NCI-H2196 (cell line): ENCODE measurements around the gene RFTN1.
"Not testable (repeated sequence)": the region's sequence is repeated elsewhere in the genome, so short reads cannot be mapped to it uniquely, and the experiment has no call there.

Experiments used
- DNase-seq: peaks from one replicate; lab custom pipeline; 2025; ENCODE audit not compliant: unreplicated experiment; lab: John Stamatoyannopoulos, UW

The RFTN1 gene

DNA sequence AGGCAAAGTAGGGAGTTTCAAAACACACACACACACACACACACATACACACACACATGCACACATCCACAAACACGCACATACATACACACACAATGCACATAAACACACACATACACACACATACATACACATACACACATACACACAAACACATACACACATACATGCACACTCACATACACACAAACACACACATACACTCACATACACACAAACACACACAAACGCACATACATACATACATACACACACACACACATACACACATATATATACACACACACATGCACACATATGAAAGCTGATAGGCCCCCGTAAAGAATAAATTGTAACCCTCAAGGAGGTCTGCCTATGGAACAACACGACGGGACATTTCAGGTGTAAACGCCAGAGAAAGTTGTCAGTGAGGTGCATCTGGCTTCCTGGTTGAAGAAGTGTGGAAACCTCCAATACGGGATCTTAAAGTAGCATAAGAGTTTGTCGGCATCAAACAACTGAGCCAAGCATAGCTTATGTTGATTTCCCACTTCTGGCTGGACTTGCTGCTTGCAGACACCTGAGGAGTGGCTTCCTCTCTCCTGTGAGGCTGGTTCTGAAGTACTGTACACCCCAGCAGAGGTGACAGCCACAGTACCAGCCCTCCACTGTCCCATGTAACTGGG is 5.8 kb downstream of the RFTN1 start:
- DNase-seq: no peak

DNA sequence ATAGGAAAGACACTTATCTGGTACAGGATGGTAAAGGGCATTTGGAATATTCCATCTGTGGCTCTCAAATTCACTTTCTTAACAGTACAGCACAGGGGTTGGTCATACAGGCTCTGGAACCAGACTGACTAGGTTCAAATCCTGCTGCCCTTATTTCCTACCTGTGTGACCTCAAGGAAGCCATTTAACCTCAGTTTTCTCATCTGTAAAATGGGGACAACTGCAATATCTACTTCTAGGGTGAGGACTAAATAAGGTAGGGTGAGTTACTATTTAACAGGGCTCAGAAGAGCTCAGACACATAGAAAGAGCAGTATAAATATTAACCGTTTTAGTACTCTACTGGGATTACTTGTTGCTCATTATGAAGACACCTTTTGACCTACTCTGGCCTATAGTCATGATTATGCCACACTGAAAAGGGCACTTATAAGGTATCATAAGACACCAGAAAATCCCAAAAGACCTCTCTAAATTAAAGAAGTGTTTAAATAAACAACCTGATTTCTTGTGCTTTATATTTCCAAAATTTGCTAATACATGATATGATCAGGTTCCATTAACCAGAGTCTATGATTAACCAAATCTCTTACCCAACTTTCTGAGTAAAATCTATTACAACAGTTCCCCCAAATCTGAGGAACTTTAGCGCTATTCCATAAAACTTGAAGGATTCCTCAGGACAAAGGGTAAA is 6.5 kb downstream of the RFTN1 start:
- DNase-seq: no peak

GRCh38 chr3:16506451-16506850 is 7.0 kb downstream of the RFTN1 start:
- DNase-seq: no peak

DNA sequence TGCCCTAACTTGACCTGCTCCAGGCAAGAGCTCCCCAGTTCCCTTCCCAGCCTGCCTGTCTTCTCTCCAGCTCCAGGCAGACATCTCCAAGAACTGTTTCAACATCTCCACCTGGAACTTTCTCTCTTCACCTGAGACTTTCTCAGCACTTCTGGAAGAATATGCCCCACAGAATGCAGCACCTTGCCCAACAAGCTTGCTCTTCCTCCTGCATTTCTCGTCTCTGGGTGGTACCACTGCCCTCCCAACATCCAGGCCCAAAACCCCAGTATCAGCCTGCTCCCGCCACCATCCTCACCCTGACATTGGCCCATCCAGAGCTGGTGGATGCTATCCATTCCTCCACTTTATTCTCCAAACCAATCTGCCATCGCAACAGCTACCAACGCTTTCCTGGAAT is 8.8 kb downstream of the RFTN1 start:
- no peak for DNase-seq

- no peak for DNase-seq
These were observed 9.3 kb downstream of the RFTN1 start for GRCh38 chr3:16504242-16504641.

GRCh38 chr3:16503191-16503776 is 10.2 kb downstream of the RFTN1 start:
- no peak for DNase-seq

DNA sequence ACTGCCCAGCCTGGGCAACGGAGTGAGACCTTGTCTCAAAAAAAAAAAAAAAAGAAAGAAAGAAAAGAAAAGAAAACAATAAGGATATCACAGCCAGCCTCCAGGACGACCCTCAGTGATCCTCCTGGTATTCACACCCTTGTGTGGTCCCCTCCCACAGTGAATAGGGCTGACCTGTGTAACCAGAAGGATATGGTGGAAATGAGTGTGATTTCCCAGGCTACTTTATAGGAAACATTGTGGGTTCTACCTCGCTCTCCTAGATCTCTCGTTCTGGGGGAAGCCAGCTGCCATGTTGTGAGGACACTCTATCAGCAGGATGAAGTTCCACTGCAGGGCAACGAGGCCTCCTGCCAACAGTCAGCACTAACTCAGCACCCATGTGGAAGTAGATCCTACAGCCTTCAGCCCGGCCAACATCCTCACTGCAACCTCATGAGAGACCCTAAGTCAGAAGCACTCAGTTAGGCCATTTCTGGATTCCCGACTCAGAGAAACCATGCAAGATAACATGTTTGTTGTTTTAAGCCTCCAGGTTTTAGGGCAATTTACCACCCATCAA is 11.1 kb downstream of the RFTN1 start:
- DNase-seq: no peak

DNA sequence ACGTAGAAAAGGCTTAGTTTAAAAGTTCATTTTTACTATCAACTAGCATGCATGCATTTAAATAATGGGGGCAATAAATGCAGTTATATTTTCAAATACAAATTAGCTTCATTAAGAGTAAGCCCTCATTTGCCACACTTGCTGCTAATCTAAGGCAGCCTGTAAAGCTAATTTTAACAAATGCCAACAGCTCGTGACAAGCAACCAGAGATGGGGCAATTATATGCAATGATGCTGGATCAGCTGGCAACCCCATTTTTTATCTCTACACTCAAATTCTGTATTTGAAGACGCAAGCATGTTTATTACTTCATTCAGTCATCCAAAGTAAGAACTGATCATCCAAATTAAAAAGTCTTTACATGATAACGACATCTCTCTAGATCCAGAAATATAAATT is 12.1 kb downstream of the RFTN1 start:
- DNase-seq: no peak

DNA sequence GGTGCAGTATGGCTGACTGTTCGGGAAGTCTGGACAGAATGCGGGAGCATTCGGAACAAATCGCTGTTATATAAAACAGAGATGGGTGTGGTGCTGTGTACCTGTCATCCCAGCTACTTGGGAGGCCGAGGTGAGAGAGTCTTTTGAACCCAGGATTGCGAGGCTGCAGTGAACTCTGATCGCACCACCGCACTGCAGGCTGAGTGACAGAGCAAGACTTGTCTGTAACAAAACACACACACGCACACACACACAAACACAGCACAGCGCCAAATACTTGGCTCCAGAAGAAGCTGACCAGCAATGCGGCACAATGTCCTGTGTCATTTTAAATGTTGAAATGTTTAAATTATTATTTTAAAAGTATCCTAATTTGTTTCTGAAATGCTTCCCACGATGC is 12.6 kb downstream of the RFTN1 start:
- no peak for DNase-seq

GRCh38 chr3:16500093-16500492 is 13.4 kb downstream of the RFTN1 start:
- no peak for DNase-seq

DNA sequence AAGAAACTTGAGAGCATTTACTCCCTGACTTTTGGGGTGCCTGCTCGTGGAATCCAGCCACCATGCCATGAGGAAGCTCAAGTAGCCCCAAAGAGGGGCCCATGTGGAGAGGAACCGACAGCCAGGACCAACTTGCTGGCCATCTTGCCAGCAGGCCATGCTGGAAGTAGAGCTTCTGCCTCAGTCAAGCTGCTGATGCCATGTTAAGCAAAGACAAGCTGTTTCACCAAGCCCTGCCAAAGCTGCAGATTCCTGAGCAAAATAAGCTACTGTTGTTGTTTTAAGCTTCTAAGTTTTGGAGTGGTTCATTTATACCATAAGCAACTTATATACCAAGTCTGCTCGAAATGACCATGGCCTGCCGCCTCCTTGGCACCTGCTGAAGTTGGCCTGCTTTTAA is 14.1 kb downstream of the RFTN1 start:
- no peak for DNase-seq

DNA sequence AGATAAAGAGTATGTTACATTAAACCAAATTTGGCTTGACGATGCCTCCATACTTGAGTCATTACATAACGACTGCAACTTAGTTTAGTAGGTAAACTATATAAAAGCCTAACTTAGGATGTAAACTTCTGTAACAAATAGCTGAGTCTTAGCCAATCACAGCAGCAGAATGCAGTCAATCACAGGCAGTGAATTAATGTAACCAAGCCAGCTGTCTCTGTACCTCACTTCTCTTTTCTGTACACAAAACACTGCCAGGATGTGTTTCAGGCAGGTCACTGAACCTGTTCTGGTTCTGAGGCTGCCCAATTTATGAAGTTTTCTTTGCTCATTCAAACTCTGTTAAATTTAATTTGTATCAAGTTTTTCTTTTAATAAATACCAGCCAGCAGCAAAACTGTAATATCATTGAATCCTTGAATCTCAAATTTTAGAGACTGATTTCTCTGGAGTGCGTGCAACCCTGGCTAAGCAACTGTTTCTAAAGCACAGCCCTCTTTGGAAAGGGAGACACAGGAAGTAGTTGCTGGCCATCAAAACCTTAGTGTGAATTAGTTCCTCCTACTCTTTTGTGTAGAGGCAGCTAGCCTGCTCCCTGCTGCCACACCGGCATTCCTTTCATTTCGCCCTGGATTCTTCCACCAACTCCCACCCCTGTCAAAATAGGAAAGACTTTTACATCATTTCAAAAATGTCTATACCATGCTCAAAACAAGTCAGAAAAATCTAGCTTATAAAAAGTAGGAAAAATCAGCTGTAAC is 15.2 kb downstream of the RFTN1 start:
- no peak for DNase-seq

DNA sequence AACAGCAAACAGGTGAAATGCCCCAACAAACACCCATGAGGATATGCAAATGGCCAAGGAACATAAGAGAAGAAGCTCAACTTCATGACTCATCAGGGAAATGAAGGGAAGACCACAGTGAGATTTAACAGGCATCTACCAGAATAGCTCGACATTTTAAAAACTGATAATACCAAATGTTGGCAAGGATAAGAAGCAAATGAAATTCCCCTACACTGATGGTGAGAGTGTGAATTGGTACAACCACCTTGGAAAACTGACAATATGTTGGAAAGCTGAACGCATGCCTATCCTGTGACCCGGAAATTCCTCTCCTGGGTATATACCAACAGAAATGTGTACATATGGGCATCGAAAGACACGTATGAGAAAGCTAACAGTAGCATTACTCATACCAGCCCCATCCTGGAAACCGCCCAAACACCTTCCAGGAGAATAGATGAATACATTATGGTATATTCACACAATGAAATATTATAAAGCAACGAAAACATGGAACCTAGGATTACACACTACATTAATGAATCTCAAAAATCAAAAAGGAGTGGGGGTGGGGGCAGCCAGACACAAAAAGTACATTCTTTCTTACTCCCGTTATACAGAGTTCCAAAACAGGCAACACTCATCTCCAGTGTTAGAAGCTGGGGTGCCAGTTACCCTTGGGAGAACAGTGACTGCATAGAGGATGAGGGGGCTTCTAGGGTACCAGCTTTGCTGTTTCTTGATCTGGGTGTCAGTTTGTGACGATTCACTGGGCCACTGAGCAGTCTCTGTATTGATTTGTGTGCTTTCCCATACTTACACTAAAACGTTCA is 16.9 kb downstream of the RFTN1 start:
- DNase-seq: no peak

GRCh38 chr3:16496008-16496407 is 17.5 kb downstream of the RFTN1 start:
- no peak for DNase-seq

GRCh38 chr3:16494814-16495431 is 18.6 kb downstream of the RFTN1 start:
- DNase-seq: no peak

DNA sequence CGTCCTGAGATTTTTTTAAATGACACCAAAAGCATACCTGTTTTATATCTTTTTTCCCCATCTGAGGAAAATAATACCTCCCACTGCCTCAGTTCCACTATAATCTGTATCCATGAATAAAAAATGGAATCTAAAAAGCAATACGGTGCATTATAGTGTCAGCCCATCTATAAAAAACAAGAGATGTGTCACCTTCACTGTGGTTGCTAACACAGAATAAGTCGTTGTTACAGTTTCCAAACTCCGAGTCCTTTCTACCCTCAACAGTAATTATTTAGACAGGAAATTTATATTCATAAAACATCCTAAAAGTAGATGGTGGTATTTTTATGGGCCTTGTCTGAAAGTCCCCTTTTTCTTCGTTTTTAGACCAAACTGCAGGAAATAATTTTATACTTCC is 19.4 kb downstream of the RFTN1 start:
- no peak for DNase-seq

DNA sequence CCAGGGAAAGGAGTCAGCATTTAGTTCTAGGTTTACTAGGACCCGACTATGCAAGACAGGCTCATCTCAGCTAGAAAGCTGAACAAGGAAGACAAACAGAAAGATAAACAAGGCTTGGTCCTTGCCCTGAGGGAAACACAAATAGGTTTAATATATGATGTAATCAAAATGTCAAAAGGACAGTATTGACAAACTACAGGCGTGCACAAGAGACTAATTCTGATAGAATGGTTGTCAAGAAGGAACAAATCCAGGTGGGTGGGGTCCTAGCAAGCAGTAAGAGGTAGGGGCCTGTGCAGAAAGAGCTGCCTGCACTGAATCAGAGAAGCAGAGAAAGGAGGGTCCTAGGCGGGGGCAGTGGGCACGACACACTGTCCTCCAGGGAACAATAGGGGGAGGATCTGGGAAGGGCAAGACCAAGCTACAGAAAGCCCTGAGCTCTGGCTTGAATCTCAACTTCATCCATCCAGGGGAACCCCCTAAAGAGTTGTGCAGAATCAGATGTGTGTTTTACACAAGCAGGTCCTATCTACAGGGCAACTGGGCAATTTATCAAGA is 23.4 kb downstream of the RFTN1 start:
- no peak for DNase-seq

- not testable (repeated sequence) for DNase-seq
These were observed 24.0 kb downstream of the RFTN1 start for GRCh38 chr3:16489326-16490061.

GRCh38 chr3:16488637-16489036 is 24.9 kb downstream of the RFTN1 start:
- DNase-seq: no peak
